H9 (cell line): ENCODE measurements around the gene TRPT1. TPM values are rescaled to one million over a fixed set of nuclear protein-coding genes. Genes with fewer than 3 reads are reported as not detected.

Experiments
- DNase-seq: peaks from one replicate; pipeline ENCODE4 v3.0.0-alpha.2; 2017
- H2AFZ ChIP-seq: one replicate; pipeline ENCODE4 v1.6.1; 2013; ENCODE audit warnings: mild to moderate bottlenecking, low read length, control low read depth, moderate library complexity
- H2AK5ac ChIP-seq: 2 replicates; pipeline ENCODE4 v1.6.1; 2013; ENCODE audit warnings: low read length, control low read depth, mixed read lengths; ENCODE audit not compliant: insufficient read length
- H2BK120ac ChIP-seq: one replicate; pipeline ENCODE4 v1.6.1; 2013; ENCODE audit warnings: low read depth, mild to moderate bottlenecking, low read length, control low read depth, inconsistent platforms; ENCODE audit not compliant: poor library complexity, severe bottlenecking
- H2BK12ac ChIP-seq: 2 replicates; pipeline ENCODE4 v1.6.1; 2013; ENCODE audit warnings: low read length, control low read depth, mixed read lengths, low read depth; ENCODE audit not compliant: insufficient read length
- H2BK15ac ChIP-seq: 2 replicates; pipeline ENCODE4 v1.6.1; 2013; ENCODE audit warnings: low read depth, low read length, control low read depth
- H2BK20ac ChIP-seq: one replicate; pipeline ENCODE4 v1.6.1; 2013; ENCODE audit warnings: low read depth, mild to moderate bottlenecking, low read length, control low read depth, inconsistent platforms; ENCODE audit not compliant: poor library complexity, severe bottlenecking
- H2BK5ac ChIP-seq: 2 replicates; pipeline ENCODE4 v1.6.1; 2013; ENCODE audit warnings: low read length, control low read depth, mixed read lengths; ENCODE audit not compliant: insufficient read length
- H3K14ac ChIP-seq: 2 replicates; pipeline ENCODE4 v1.6.1; 2013; ENCODE audit warnings: low read length, control low read depth; ENCODE audit not compliant: insufficient read depth
- H3K18ac ChIP-seq: 2 replicates; pipeline ENCODE4 v1.6.1; 2013; ENCODE audit warnings: low read depth, mild to moderate bottlenecking, mixed read lengths, low read length, control low read depth; ENCODE audit not compliant: insufficient read length
- H3K23ac ChIP-seq: 2 replicates; pipeline ENCODE4 v1.6.1; 2013; ENCODE audit warnings: low read length, control low read depth, mixed read lengths, low read depth; ENCODE audit not compliant: insufficient read length
- H3K23me2 ChIP-seq: 2 replicates; pipeline ENCODE4 v1.6.1; 2013; ENCODE audit warnings: low read depth, mild to moderate bottlenecking, mixed read lengths, low read length, control low read depth; ENCODE audit not compliant: insufficient read length, poor library complexity, severe bottlenecking
- H3K27ac ChIP-seq: 2 replicates; pipeline ENCODE4 v1.5.1; 2013; ENCODE audit warnings: low read length, control low read depth, mixed read lengths, low read depth; ENCODE audit not compliant: insufficient read length
- H3K27me3 ChIP-seq: 2 replicates; pipeline ENCODE4 v1.6.1; 2013; ENCODE audit warnings: low read length, control low read depth, inconsistent platforms; ENCODE audit not compliant: insufficient read depth
- H3K4ac ChIP-seq: 2 replicates; pipeline ENCODE4 v1.6.1; 2013; ENCODE audit warnings: low read depth, mild to moderate bottlenecking, control low read depth, inconsistent platforms, low read length, moderate library complexity
- H3K4me1 ChIP-seq: 2 replicates; pipeline ENCODE4 v1.6.1; 2013; ENCODE audit warnings: low read length, control low read depth, inconsistent platforms; ENCODE audit not compliant: insufficient read depth
- H3K4me2 ChIP-seq: 2 replicates; pipeline ENCODE4 v1.6.1; 2013; ENCODE audit warnings: low read length, control low read depth, mixed read lengths; ENCODE audit not compliant: insufficient read length, insufficient read depth
- H3K56ac ChIP-seq: 2 replicates; pipeline ENCODE4 v1.6.1; 2013; ENCODE audit warnings: low read depth, mild to moderate bottlenecking, mixed read lengths, low read length, control low read depth; ENCODE audit not compliant: insufficient read length
- H3K79me1 ChIP-seq: 2 replicates; pipeline ENCODE4 v1.6.1; 2013; ENCODE audit warnings: low read depth, mild to moderate bottlenecking, moderate library complexity, low read length, control low read depth, inconsistent platforms; ENCODE audit not compliant: insufficient read depth, poor library complexity, severe bottlenecking
- H3K79me2 ChIP-seq: 2 replicates; pipeline ENCODE4 v1.6.1; 2013; ENCODE audit warnings: low read length, control low read depth, inconsistent platforms; ENCODE audit not compliant: insufficient read depth
- H3K9ac ChIP-seq: 2 replicates; pipeline ENCODE4 v1.6.1; 2013; ENCODE audit warnings: low read length, control low read depth, mixed read lengths; ENCODE audit not compliant: insufficient read length; ENCODE audit errors: extremely low read depth
- H3K9me3 ChIP-seq: one replicate; pipeline ENCODE4 v1.6.1; 2013; ENCODE audit warnings: low read depth, low read length, inconsistent platforms; ENCODE audit not compliant: control insufficient read depth
- H3T11ph ChIP-seq: one replicate; pipeline ENCODE4 v1.6.1; 2013; ENCODE audit warnings: mild to moderate bottlenecking, low read length, control low read depth, inconsistent platforms
- H4K20me1 ChIP-seq: one replicate; pipeline ENCODE4 v1.6.1; 2013; ENCODE audit not compliant: control insufficient read depth, insufficient read length, insufficient read depth
- H4K5ac ChIP-seq: 2 replicates; pipeline ENCODE4 v1.6.1; 2013; ENCODE audit warnings: low read depth, mild to moderate bottlenecking, mixed read lengths, low read length, control low read depth; ENCODE audit not compliant: insufficient read length
- H4K8ac ChIP-seq: replicated peaks from 2 replicates; pipeline ENCODE4 v1.6.1; 2013; ENCODE audit warnings: low read length, control low read depth, mixed read lengths, low read depth; ENCODE audit not compliant: insufficient read length
- H4K91ac ChIP-seq: 2 replicates; pipeline ENCODE4 v1.6.1; 2013; ENCODE audit warnings: low read depth, mild to moderate bottlenecking, moderate library complexity, mixed read lengths, low read length, control low read depth; ENCODE audit not compliant: insufficient read length
- H3K27ac Mint-ChIP-seq, 3 experiments: 2 replicates in 2 of 3; 3 replicates in 1 of 3; pipeline ENCODE4 v1.8.0; 2020 to 2021; ENCODE audit warnings: mixed read lengths in 3 of 3, mild to moderate bottlenecking in 1 of 3, moderate library complexity in 1 of 3
- H3K27me3 Mint-ChIP-seq: 2 replicates; pipeline ENCODE4 v1.8.0; 2021; ENCODE audit warnings: low read depth, mild to moderate bottlenecking, moderate library complexity, mixed read lengths
- H3K36me3 Mint-ChIP-seq, 3 experiments: 2 replicates in 2 of 3; 3 replicates in 1 of 3; pipeline ENCODE4 v1.8.0; 2020 to 2021; ENCODE audit warnings: low read depth in 3 of 3, mixed read lengths in 3 of 3; ENCODE audit not compliant: insufficient read depth in 1 of 3
- H3K4me1 Mint-ChIP-seq, 2 experiments: 2 replicates each; pipeline ENCODE4 v1.8.0; 2020; ENCODE audit warnings: mixed read lengths in 2 of 2
- H3K4me3 Mint-ChIP-seq, 2 experiments: 2 replicates in 1 of 2; 3 replicates in 1 of 2; pipeline ENCODE4 v1.8.0; 2020 to 2021; ENCODE audit warnings: mild to moderate bottlenecking in 2 of 2, mixed read lengths in 2 of 2, moderate library complexity in 1 of 2
- H3K9me3 Mint-ChIP-seq, 2 experiments: 2 replicates in 1 of 2; 3 replicates in 1 of 2; pipeline ENCODE4 v1.8.0; 2020; ENCODE audit warnings: mild to moderate bottlenecking in 2 of 2, mixed read lengths in 2 of 2, moderate library complexity in 1 of 2
- CTCF ChIP-seq: fragments of 200-600 bp; sonication (generic); conservative IDR thresholded peaks from 3 replicates; pipeline ENCODE4 v1.8.0; 2021; ENCODE audit warnings: antibody characterized with exemption, mild to moderate bottlenecking
- WGBS: extraction: QIAGEN DNeasy Blood & Tissue Kit; methylation state at CpG from one replicate; pipeline ENCODE4 v1.1.7; 2013; ENCODE audit warnings: missing lambda C conversion rate, low lambda C conversion rate, mixed read lengths; ENCODE audit not compliant: insufficient read length; ENCODE audit errors: extremely low coverage; 5-methylcytosine and 5-hydroxymethylcytosine counted together
- total RNA-seq: library from RNA; stranded (reverse); gene quantifications from 2 replicates; pipeline ENCODE4 v1.2.1, GENCODE V29; 2021

Gene TRPT1
- total RNA-seq, 1 experiment from 2014 or later, result 33.6 TPM

DNA sequence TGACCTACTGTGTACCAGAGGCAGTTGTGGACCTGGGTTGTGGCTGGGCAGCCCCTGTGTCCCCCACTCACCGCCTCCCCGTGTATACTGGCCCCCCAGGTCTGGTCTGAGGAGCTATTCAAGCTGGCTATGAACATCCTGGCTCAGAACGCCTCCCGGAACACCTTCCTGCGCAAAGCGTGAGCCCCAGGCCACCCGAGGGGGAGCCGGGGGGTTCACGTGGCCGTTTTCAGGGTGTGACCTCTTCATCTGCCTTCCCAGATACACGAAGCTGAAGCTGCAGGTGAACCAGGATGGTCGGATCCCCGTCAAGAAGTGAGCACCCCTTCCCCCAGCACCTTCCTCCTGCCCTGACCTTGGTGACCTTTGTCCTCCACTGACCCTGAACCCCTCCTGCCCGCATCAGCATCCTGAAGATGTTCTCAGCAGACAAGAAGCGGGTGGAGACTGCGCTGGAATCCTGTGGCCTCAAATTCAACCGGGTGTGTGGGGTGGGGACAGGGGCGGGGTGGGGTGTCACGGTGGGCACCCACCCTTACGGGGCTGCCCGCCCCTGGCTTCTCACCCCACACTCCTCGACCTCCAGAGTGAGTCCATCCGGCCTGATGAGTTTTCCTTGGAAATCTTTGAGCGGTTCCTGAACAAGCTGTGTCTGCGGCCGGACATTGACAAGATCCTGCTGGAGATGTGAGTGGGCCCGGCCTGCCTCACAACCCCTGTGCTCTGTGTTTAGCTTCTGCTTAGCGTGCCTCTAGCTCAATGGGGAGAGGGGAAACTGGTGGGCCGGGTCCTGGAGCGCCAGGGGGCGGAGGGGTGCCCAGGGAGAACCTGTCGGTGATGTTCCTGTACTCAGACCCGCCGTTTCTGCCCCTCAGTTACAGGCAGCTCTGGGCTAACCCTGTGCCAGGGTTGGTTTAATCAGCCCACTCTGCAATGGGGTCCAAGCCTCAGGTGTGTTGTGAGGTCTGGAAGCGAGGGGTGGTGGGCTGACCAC is 29.4 kb upstream of the TRPT1 start:
- Histone ChIP-seq H2BK15ac (no peak overlapping the region), H3K4me1 (no peaks in the 10 kb centered on the region), H3K56ac (no peak overlapping the region), H2AK5ac (no peak overlapping the region), H3K9me3 (no peaks in the 10 kb centered on the region), H3K27me3 (no peaks in the 10 kb centered on the region), H3K79me2 (no peaks in the 10 kb centered on the region; the same call in 1 of the 2 replicates), H4K5ac (no peak overlapping the region), H3K4ac (no peak overlapping the region), H3K9ac (no peak overlapping the region), H3K4me2 (no peak overlapping the region), H3K23ac (no peak overlapping the region), H3K23me2 (peaks cover 15% of the 10 kb centered on the region), H2BK20ac (no peak overlapping the region), H3K18ac (no peak overlapping the region), H2AFZ (no peak overlapping the region), H2BK120ac (no peak overlapping the region), H4K8ac (no peak overlapping the region), H2BK12ac (no peak overlapping the region), H3K14ac (no peak overlapping the region), H4K91ac (no peak overlapping the region), H2BK5ac (no peak overlapping the region), H3K79me1 (peaks cover 3% of the 10 kb centered on the region), H3K27ac (no peak overlapping the region), H4K20me1 (no peaks in the 10 kb centered on the region), H3T11ph (no peak overlapping the region)
- peaks cover 9 to 18% of the 10 kb centered on the region in 2 experiments for H3K4me1 Mint-ChIP-seq
- no peak for TF ChIP-seq CTCF
- no CpG with 5 or more reads among the region's 35 CpGs for WGBS
- H3K4me3 Mint-ChIP-seq, result no peak overlapping the region; a peak in 1 of 5 replicates
- no peaks in the 10 kb centered on the region for H3K27me3 Mint-ChIP-seq
- H3K36me3 Mint-ChIP-seq, result peaks cover 39 to 62% (median 54%) of the 10 kb centered on the region in 3 experiments; a peak in 6 of 7 replicates
- no peaks in the 10 kb centered on the region for H3K9me3 Mint-ChIP-seq
- H3K27ac Mint-ChIP-seq, result no peak overlapping the region
- DNase-seq, result no peak
